Measurements from ENCODE around the gene CCND1.
"Not testable (repeated sequence)": the region's sequence is repeated elsewhere in the genome, so short reads cannot be mapped to it uniquely, and the experiment has no call there.

Gene CCND1

DNA sequence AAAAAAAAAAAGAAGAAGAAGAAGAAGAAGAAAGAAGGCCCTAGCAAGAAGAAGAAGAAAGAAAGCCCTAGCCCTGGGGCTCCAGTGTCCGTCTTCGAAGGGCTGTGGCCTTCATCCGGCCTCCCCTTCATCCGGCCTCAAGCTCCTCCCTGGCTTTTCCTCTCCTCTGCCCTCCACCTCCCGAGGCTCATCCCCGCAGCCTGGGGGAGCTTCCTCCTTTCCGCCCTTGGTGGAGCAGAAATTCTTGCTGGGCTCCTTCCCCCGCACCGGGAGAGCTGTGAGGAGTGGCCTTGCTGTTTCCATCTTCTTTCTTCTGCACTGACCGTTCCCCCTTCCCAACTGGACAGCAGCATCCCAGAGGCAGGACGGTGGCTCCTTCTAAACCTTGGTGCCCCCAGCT is 43.7 kb downstream of the CCND1 start:
- no peaks in the 10 kb centered on the region for H3K36me3 ChIP-seq (ENCODE audit: control insufficient read depth in 4 of 4, insufficient read depth in 4 of 4, low read length in 3 of 4)
- ChIA-PET POLR2A (interaction anchor here (0.7 kb wide), 1 partner anchor 275 kb away, joined by 3 read pairs; no protein-coding TSS in a partner anchor), CTCF (interaction anchor here (1.3 to 2.4 kb wide), 4 partner anchors 15 to 230 kb away, joined by 3 to 10 read pairs (median 3); no protein-coding TSS in a partner anchor)
- no peak overlapping the region for H3K4me3 ChIP-seq (ENCODE audit: control insufficient read depth in 1 of 7, extremely low read depth in 1 of 7, insufficient read depth in 4 of 7, low read depth in 2 of 7, low read length in 6 of 7)
- H3K27ac ChIP-seq (ENCODE audit: insufficient read depth in 1 of 2, low read depth in 1 of 2, low read length in 2 of 2, poor library complexity in 1 of 2, severe bottlenecking in 2 of 2), result no peak overlapping the region
- H3K9me3 ChIP-seq (ENCODE audit: control extremely low read depth in 1 of 5, control insufficient read depth in 4 of 5, insufficient read depth in 2 of 5, low read depth in 1 of 5, low read length in 4 of 5), result peaks cover 0 to 2% (median 0%) of the 10 kb centered on the region in 5 experiments
- no peak for DNase-seq
- 75% methylated on average over 8 of the region's 11 CpGs for WGBS (ENCODE audit: insufficient coverage)
- H3K4me1 ChIP-seq (ENCODE audit: control extremely low read depth in 1 of 4, control insufficient read depth in 4 of 4, insufficient read depth in 4 of 4, low read length in 3 of 4), result peaks cover 0 to 3% (median 0%) of the 10 kb centered on the region in 4 experiments
- H3K27me3 ChIP-seq (replicated peaks in 2 of 5; ENCODE audit: control insufficient read depth in 4 of 5, insufficient read depth in 5 of 5, low read length in 4 of 5), result peaks cover 0 to 17% (median 7%) of the 10 kb centered on the region in 5 experiments

DNA sequence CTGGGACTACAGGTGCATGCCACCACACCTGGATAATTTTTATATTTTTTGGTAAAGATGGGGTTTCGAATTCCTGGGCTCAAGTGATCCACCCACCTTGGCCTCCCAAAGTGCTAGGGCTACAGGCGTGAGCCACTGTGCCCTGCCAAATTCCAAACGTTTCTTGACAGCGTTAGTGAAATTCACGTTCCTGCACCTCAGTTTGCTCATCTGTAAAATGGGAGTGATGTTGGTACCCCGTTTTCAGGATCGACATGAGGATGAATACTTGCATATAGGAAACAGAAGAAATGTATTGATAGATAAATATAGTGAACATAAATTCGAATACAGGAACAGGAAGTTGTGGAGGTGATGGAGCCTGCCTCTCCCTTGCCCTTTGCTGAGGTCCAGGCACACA is 44.4 kb downstream of the CCND1 start:
- ChIA-PET POLR2A (no interaction called here), CTCF (interaction anchor here (1.2 to 2.4 kb wide), 5 partner anchors 16 to 230 kb away, joined by 3 to 10 read pairs (median 3); no protein-coding TSS in a partner anchor)
- H3K27ac ChIP-seq (ENCODE audit: insufficient read depth in 1 of 2, low read depth in 1 of 2, low read length in 2 of 2, poor library complexity in 1 of 2, severe bottlenecking in 2 of 2), result no peak overlapping the region
- WGBS (ENCODE audit: insufficient coverage), result 55% methylated on average over 8 of the region's 8 CpGs
- no peaks in the 10 kb centered on the region for H3K36me3 ChIP-seq (ENCODE audit: control insufficient read depth in 4 of 4, insufficient read depth in 4 of 4, low read length in 3 of 4)
- H3K4me1 ChIP-seq (ENCODE audit: control extremely low read depth in 1 of 4, control insufficient read depth in 4 of 4, insufficient read depth in 4 of 4, low read length in 3 of 4), result peaks cover 0 to 3% (median 0%) of the 10 kb centered on the region in 4 experiments
- H3K4me3 ChIP-seq (ENCODE audit: control insufficient read depth in 1 of 7, extremely low read depth in 1 of 7, insufficient read depth in 4 of 7, low read depth in 2 of 7, low read length in 6 of 7), result peak overlapping the region in 1 of 7 experiments; percentile 31
- H3K27me3 ChIP-seq (replicated peaks in 2 of 5; ENCODE audit: control insufficient read depth in 4 of 5, insufficient read depth in 5 of 5, low read length in 4 of 5), result peaks cover 0 to 17% (median 7%) of the 10 kb centered on the region in 5 experiments
- peaks cover 0 to 2% (median 0%) of the 10 kb centered on the region in 5 experiments for H3K9me3 ChIP-seq (ENCODE audit: control extremely low read depth in 1 of 5, control insufficient read depth in 4 of 5, insufficient read depth in 2 of 5, low read depth in 1 of 5, low read length in 4 of 5)
- no peak for DNase-seq

DNA sequence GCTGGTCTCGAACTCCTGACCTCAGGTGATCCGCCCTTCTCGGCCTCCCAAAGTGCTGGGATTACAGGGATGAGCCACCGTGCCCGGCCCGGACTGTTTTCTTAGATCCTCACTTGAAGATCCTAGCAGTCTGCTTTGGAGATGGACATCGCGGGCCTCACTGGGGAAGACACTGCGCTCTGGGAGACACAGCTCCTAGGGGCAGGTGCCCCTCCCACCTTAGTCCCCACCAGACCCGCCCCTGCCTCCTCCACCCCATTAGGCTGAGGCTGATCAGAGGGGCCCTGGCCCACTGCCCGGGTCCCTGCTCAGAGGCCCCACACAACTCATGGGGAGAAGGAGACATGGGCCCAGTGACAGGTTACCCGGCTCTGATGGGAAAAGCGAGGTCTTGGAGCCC is 45.5 kb downstream of the CCND1 start:
- 81% methylated on average over 11 of the region's 13 CpGs for WGBS (ENCODE audit: insufficient coverage)
- Histone ChIP-seq H3K36me3 (ENCODE audit: control insufficient read depth in 4 of 4, insufficient read depth in 4 of 4, low read length in 3 of 4) (no peaks in the 10 kb centered on the region), H3K27ac (ENCODE audit: insufficient read depth in 1 of 2, low read depth in 1 of 2, low read length in 2 of 2, poor library complexity in 1 of 2, severe bottlenecking in 2 of 2) (no peak overlapping the region), H3K9me3 (ENCODE audit: control extremely low read depth in 1 of 5, control insufficient read depth in 4 of 5, insufficient read depth in 2 of 5, low read depth in 1 of 5, low read length in 4 of 5) (peaks cover 0 to 2% (median under 1%) of the 10 kb centered on the region in 5 experiments), H3K4me1 (ENCODE audit: control extremely low read depth in 1 of 4, control insufficient read depth in 4 of 4, insufficient read depth in 4 of 4, low read length in 3 of 4) (peaks cover 0 to 3% (median 0%) of the 10 kb centered on the region in 4 experiments), H3K27me3 (replicated peaks in 2 of 5; ENCODE audit: control insufficient read depth in 4 of 5, insufficient read depth in 5 of 5, low read length in 4 of 5) (peaks cover 0 to 26% (median 10%) of the 10 kb centered on the region in 5 experiments), H3K4me3 (ENCODE audit: control insufficient read depth in 1 of 7, extremely low read depth in 1 of 7, insufficient read depth in 4 of 7, low read depth in 2 of 7, low read length in 6 of 7) (no peak overlapping the region)
- no peak for DNase-seq
- ChIA-PET CTCF (interaction anchor here (0.7 to 1.4 kb wide), 3 partner anchors 21 to 237 kb away, joined by 3 to 4 read pairs (median 3); no protein-coding TSS in a partner anchor), POLR2A (no interaction called here)

DNA sequence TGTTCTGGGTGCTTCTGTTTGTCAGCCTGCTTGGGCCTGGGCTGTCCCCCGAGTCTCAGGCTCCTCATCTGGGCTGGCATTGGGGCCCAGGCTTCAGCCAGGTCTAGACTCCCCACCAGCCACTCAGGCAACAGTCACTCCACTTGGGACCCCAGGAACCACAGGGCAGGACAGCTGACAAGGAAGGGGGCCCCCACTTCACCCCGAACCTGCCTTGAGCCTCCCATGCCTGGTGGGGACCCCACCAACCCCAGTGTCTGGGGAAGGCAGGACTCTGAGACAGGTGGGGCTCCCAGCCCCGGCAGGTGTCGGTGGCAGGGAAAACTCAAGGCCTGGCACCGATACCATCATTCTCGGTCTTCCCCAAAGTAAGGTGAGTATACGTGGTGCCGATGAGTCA is 45.9 kb downstream of the CCND1 start:
- Histone ChIP-seq H3K9me3 (ENCODE audit: control extremely low read depth in 1 of 5, control insufficient read depth in 4 of 5, insufficient read depth in 2 of 5, low read depth in 1 of 5, low read length in 4 of 5) (peaks cover 0 to 4% (median 2%) of the 10 kb centered on the region in 5 experiments), H3K4me3 (ENCODE audit: control insufficient read depth in 1 of 7, extremely low read depth in 1 of 7, insufficient read depth in 4 of 7, low read depth in 2 of 7, low read length in 6 of 7) (no peak overlapping the region), H3K27me3 (replicated peaks in 2 of 5; ENCODE audit: control insufficient read depth in 4 of 5, insufficient read depth in 5 of 5, low read length in 4 of 5) (peaks cover 0 to 27% (median 12%) of the 10 kb centered on the region in 5 experiments), H3K36me3 (ENCODE audit: control insufficient read depth in 4 of 4, insufficient read depth in 4 of 4, low read length in 3 of 4) (no peaks in the 10 kb centered on the region), H3K27ac (ENCODE audit: insufficient read depth in 1 of 2, low read depth in 1 of 2, low read length in 2 of 2, poor library complexity in 1 of 2, severe bottlenecking in 2 of 2) (no peak overlapping the region), H3K4me1 (ENCODE audit: control extremely low read depth in 1 of 4, control insufficient read depth in 4 of 4, insufficient read depth in 4 of 4, low read length in 3 of 4) (peaks cover 0 to 3% (median 0%) of the 10 kb centered on the region in 4 experiments)
- CTCF ChIA-PET, result interaction anchor here (0.7 to 1.4 kb wide), 2 partner anchors 111 to 237 kb away, joined by 3 to 4 read pairs; no protein-coding TSS in a partner anchor
- WGBS (ENCODE audit: insufficient coverage), result 95% methylated on average over 6 of the region's 8 CpGs
- DNase-seq, result no peak
- POLR2A ChIA-PET, result no interaction called here

DNA sequence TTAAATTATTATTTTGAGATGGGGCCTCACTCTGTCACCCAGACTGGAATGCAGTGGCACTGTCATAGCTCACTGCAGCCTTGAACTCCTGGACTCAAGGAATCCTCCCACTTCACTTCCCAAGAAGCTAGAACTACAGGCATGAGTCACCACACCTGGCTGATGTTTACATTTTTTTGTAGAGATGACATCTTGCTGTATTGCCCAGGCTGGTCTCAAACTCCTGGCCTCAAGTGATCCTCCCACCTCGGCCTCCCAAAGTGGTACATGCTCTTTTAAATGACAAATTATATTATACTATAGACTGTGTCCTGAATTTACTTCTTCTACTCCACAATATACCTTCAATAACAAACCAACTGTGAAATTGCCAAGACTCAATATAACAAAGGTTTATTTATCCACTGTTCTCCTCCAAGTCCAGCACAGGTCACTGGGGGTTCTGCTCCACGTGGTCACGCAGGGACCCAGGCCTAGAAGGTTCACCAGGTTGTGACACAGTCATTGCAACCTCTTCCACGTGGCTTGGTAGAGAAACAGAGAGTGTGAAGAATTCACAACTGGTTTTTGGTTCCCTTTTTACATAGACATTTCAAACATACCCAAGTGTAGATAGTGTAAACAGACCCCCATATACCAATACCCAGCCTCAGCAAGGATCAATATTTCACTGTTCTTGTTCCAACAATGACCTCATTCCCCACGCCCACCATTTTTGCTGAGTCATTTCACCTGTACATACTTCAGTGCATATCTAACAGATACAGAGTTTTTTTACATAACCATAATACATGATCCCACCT is 47.2 kb downstream of the CCND1 start:
- H3K36me3 ChIP-seq (ENCODE audit: control insufficient read depth in 4 of 4, insufficient read depth in 4 of 4, low read length in 3 of 4); DNase-seq; CTCF ChIA-PET; H3K27ac ChIP-seq (ENCODE audit: insufficient read depth in 1 of 2, low read depth in 1 of 2, low read length in 2 of 2, poor library complexity in 1 of 2, severe bottlenecking in 2 of 2); H3K4me1 ChIP-seq (ENCODE audit: control extremely low read depth in 1 of 4, control insufficient read depth in 4 of 4, insufficient read depth in 4 of 4, low read length in 3 of 4); POLR2A ChIA-PET; H3K4me3 ChIP-seq (ENCODE audit: control insufficient read depth in 1 of 7, extremely low read depth in 1 of 7, insufficient read depth in 4 of 7, low read depth in 2 of 7, low read length in 6 of 7): not testable (repeated sequence)
- Histone ChIP-seq H3K9me3 (ENCODE audit: control extremely low read depth in 1 of 5, control insufficient read depth in 4 of 5, insufficient read depth in 2 of 5, low read depth in 1 of 5, low read length in 4 of 5) (peaks cover 0 to 14% (median 9%) of the 10 kb centered on the region in 5 experiments), H3K27me3 (replicated peaks in 2 of 5; ENCODE audit: control insufficient read depth in 4 of 5, insufficient read depth in 5 of 5, low read length in 4 of 5) (peaks cover 0 to 33% (median 12%) of the 10 kb centered on the region in 5 experiments)
- WGBS (ENCODE audit: insufficient coverage), result 85% methylated on average over 3 of the region's 5 CpGs

DNA sequence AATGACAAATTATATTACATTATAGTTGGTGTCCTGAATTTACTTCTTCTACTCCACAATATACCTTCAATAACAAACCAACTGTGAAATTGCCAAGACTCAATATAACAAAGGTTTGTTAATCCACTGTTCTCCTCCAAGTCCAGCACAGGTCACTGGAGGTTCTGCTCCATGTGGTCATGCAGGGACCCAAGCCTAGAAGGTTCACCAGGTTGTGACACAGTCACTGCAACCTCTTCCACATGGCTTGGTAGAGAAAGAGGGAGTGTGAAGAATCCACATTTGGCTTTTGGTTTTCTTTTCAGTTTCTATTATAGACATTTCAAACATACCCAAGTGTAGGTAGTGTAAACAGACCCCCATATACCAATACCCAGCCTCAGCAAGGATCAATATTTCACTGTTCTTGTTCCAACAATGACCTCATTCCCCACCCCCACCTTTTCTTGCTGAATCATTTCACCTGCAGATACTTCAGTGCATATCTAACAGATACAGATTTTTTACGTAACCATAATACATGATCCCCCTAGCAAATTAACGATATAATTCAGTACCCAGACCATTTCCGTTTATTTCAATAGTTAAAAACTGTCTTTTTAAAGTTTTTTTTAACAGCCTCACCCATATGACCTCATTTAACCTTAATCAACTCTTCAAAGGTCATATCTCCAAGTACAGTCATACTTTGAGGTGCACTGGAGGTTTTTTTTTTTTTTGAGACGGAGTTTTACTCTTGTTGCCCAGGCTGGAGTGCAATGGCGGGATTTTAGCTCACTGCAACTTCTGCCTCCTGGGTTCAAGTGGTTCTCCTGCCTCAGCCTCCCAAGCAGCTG is 48.7 kb downstream of the CCND1 start:
- ChIA-PET CTCF (no interaction called here), POLR2A (interaction anchor here (0.7 kb wide), 1 partner anchor 1050 kb away, joined by 3 read pairs; no protein-coding TSS in a partner anchor)
- 84% methylated on average over 3 of the region's 5 CpGs for WGBS (ENCODE audit: insufficient coverage)
- no peaks in the 10 kb centered on the region for H3K36me3 ChIP-seq (ENCODE audit: control insufficient read depth in 4 of 4, insufficient read depth in 4 of 4, low read length in 3 of 4)
- H3K4me3 ChIP-seq (ENCODE audit: control insufficient read depth in 1 of 7, extremely low read depth in 1 of 7, insufficient read depth in 4 of 7, low read depth in 2 of 7, low read length in 6 of 7), result no peak overlapping the region
- peaks cover 3 to 43% (median 12%) of the 10 kb centered on the region in 5 experiments for H3K27me3 ChIP-seq (replicated peaks in 2 of 5; ENCODE audit: control insufficient read depth in 4 of 5, insufficient read depth in 5 of 5, low read length in 4 of 5)
- H3K4me1 ChIP-seq (ENCODE audit: control extremely low read depth in 1 of 4, control insufficient read depth in 4 of 4, insufficient read depth in 4 of 4, low read length in 3 of 4), result peaks cover 0 to 3% (median 0%) of the 10 kb centered on the region in 4 experiments
- no peak overlapping the region for H3K27ac ChIP-seq (ENCODE audit: insufficient read depth in 1 of 2, low read depth in 1 of 2, low read length in 2 of 2, poor library complexity in 1 of 2, severe bottlenecking in 2 of 2)
- H3K9me3 ChIP-seq (ENCODE audit: control extremely low read depth in 1 of 5, control insufficient read depth in 4 of 5, insufficient read depth in 2 of 5, low read depth in 1 of 5, low read length in 4 of 5), result peaks cover 0 to 14% (median 9%) of the 10 kb centered on the region in 5 experiments
- no peak for DNase-seq

All from common myeloid progenitor, CD34-positive (primary cell).